Adipocyte (in vitro differentiated cells): ENCODE measurements around the gene KCNIP4.

Source experiments
- DNase-seq: peaks from one replicate; pipeline ENCODE4 v3.0.0-alpha.2; 2015; ENCODE audit warnings: low read depth
- H3K27me3 ChIP-seq: replicated peaks from 2 replicates; pipeline ENCODE4 v1.7.0; 2013; ENCODE audit warnings: mild to moderate bottlenecking, low read length, moderate library complexity; ENCODE audit not compliant: control insufficient read depth, insufficient read depth
- H3K36me3 ChIP-seq: 2 replicates; pipeline ENCODE4 v1.7.0; 2013; ENCODE audit warnings: low read length, mild to moderate bottlenecking, moderate library complexity; ENCODE audit not compliant: control insufficient read depth, insufficient read depth, severe bottlenecking
- H3K4me1 ChIP-seq: 2 replicates; pipeline ENCODE4 v1.7.0; 2013; ENCODE audit warnings: mild to moderate bottlenecking, low read length, moderate library complexity; ENCODE audit not compliant: control insufficient read depth, insufficient read depth
- H3K4me3 ChIP-seq: 2 replicates; pipeline ENCODE4 v1.7.0; 2013; ENCODE audit warnings: mild to moderate bottlenecking, low read length, moderate library complexity
- H3K9ac ChIP-seq: 2 replicates; pipeline ENCODE4 v1.7.0; 2013; ENCODE audit warnings: mild to moderate bottlenecking, low read length, moderate library complexity
- H3K9me3 ChIP-seq: 2 replicates; pipeline ENCODE4 v1.7.0; 2013; ENCODE audit warnings: mild to moderate bottlenecking, low read length, moderate library complexity; ENCODE audit not compliant: control insufficient read depth

The KCNIP4 gene

GRCh38 chr4:21849077-21849476, 99.5 kb downstream of the KCNIP4 start:
- H3K9me3 ChIP-seq: no peaks in the 10 kb centered on the region
- no peaks in the 10 kb centered on the region for H3K36me3 ChIP-seq
- H3K4me3 ChIP-seq: no peak overlapping the region
- H3K4me1 ChIP-seq: peaks cover 27% of the 10 kb centered on the region
- H3K27me3 ChIP-seq: no peaks in the 10 kb centered on the region
- no peak for DNase-seq
- no peak overlapping the region for H3K9ac ChIP-seq

GRCh38 chr4:21848021-21848420, 100.6 kb downstream of the KCNIP4 start:
- no peaks in the 10 kb centered on the region for H3K27me3 ChIP-seq
- peaks cover 27% of the 10 kb centered on the region for H3K4me1 ChIP-seq
- no peaks in the 10 kb centered on the region for H3K36me3 ChIP-seq
- no peak overlapping the region for H3K9ac ChIP-seq
- DNase-seq: no peak
- H3K9me3 ChIP-seq: no peaks in the 10 kb centered on the region
- H3K4me3 ChIP-seq: no peak overlapping the region

GRCh38 chr4:21845663-21846062, 102.9 kb downstream of the KCNIP4 start:
- Histone ChIP-seq H3K36me3 (no peaks in the 10 kb centered on the region), H3K9ac (no peak overlapping the region), H3K4me1 (peaks cover 27% of the 10 kb centered on the region), H3K4me3 (peak overlapping the region; percentile 46), H3K9me3 (no peaks in the 10 kb centered on the region), H3K27me3 (no peaks in the 10 kb centered on the region)
- peak; percentile 37 for DNase-seq

- Histone ChIP-seq H3K9me3 (peaks cover 11% of the 10 kb centered on the region), H3K9ac (no peak overlapping the region), H3K36me3 (no peaks in the 10 kb centered on the region), H3K4me1 (no peaks in the 10 kb centered on the region), H3K27me3 (no peaks in the 10 kb centered on the region), H3K4me3 (no peak overlapping the region)
- DNase-seq: peak; percentile 36
Measured at GRCh38 chr4:21835712-21836111, 112.9 kb downstream of the KCNIP4 start.

GRCh38 chr4:21830272-21830671, 118.3 kb downstream of the KCNIP4 start:
- Histone ChIP-seq H3K27me3 (no peaks in the 10 kb centered on the region), H3K9ac (no peak overlapping the region), H3K9me3 (peaks cover 11% of the 10 kb centered on the region), H3K4me1 (peaks cover 5% of the 10 kb centered on the region), H3K4me3 (no peak overlapping the region), H3K36me3 (no peaks in the 10 kb centered on the region)
- no peak for DNase-seq

GRCh38 chr4:21827575-21827974, 121.0 kb downstream of the KCNIP4 start:
- Histone ChIP-seq H3K9me3 (peaks cover 11% of the 10 kb centered on the region), H3K36me3 (no peaks in the 10 kb centered on the region), H3K4me3 (peak overlapping the region; percentile 50), H3K4me1 (peaks cover 5% of the 10 kb centered on the region), H3K27me3 (no peaks in the 10 kb centered on the region), H3K9ac (peak overlapping the region; percentile 31)
- peak; percentile 58 for DNase-seq

GRCh38 chr4:21826071-21826470, 122.5 kb downstream of the KCNIP4 start:
- Histone ChIP-seq H3K27me3 (no peaks in the 10 kb centered on the region), H3K9ac (no peak overlapping the region), H3K36me3 (no peaks in the 10 kb centered on the region), H3K4me1 (peaks cover 5% of the 10 kb centered on the region), H3K4me3 (no peak overlapping the region), H3K9me3 (peaks cover 2% of the 10 kb centered on the region)
- peak; percentile 62 for DNase-seq

- H3K4me3 ChIP-seq: no peak overlapping the region
- H3K36me3 ChIP-seq: no peaks in the 10 kb centered on the region
- peaks cover 13% of the 10 kb centered on the region for H3K9me3 ChIP-seq
- DNase-seq: peak; percentile 54
- peaks cover 7% of the 10 kb centered on the region for H3K4me1 ChIP-seq
- no peak overlapping the region for H3K9ac ChIP-seq
- no peaks in the 10 kb centered on the region for H3K27me3 ChIP-seq
Measured at GRCh38 chr4:21819086-21819485, 129.5 kb downstream of the KCNIP4 start.

GRCh38 chr4:21815651-21816377, 132.8 kb downstream of the KCNIP4 start:
- DNase-seq: no peak
- Histone ChIP-seq H3K4me3 (no peak overlapping the region), H3K4me1 (peaks cover 19% of the 10 kb centered on the region), H3K36me3 (no peaks in the 10 kb centered on the region), H3K9ac (no peak overlapping the region), H3K9me3 (peaks cover 13% of the 10 kb centered on the region), H3K27me3 (no peaks in the 10 kb centered on the region)

GRCh38 chr4:21811565-21811964, 137.0 kb downstream of the KCNIP4 start:
- Histone ChIP-seq H3K27me3 (no peaks in the 10 kb centered on the region), H3K9me3 (no peaks in the 10 kb centered on the region), H3K36me3 (no peaks in the 10 kb centered on the region), H3K9ac (no peak overlapping the region), H3K4me3 (no peak overlapping the region), H3K4me1 (peaks cover 14% of the 10 kb centered on the region)
- DNase-seq: peak; percentile 64

- H3K36me3 ChIP-seq: no peaks in the 10 kb centered on the region
- DNase-seq: no peak
- H3K9me3 ChIP-seq: no peaks in the 10 kb centered on the region
- H3K4me3 ChIP-seq: no peak overlapping the region
- H3K27me3 ChIP-seq: no peaks in the 10 kb centered on the region
- no peak overlapping the region for H3K9ac ChIP-seq
- peaks cover 15% of the 10 kb centered on the region for H3K4me1 ChIP-seq
Measured at GRCh38 chr4:21806991-21807390, 141.6 kb downstream of the KCNIP4 start.

GRCh38 chr4:21802406-21802805, 146.2 kb downstream of the KCNIP4 start:
- Histone ChIP-seq H3K9ac (peak overlapping the region; percentile 63), H3K4me1 (peaks cover 4% of the 10 kb centered on the region), H3K36me3 (no peaks in the 10 kb centered on the region), H3K4me3 (no peak overlapping the region), H3K27me3 (no peaks in the 10 kb centered on the region), H3K9me3 (no peaks in the 10 kb centered on the region)
- peak; percentile 69 for DNase-seq
